DND-41 (cell line): ENCODE results near the gene ATP10A.

Source experiments
- ATAC-seq: fragments of 200-7000 bp; cut with Tn5 transposase; 3 replicates; pipeline ENCODE4 v1.9.1; 2021; ENCODE audit warnings: low read depth; ENCODE audit not compliant: insufficient read depth
- DNase-seq: peaks from one replicate; pipeline ENCODE4 v3.0.0-alpha.2; 2020
- H2AFZ ChIP-seq: 2 replicates; pipeline ENCODE4 v1.6.0; 2012; ENCODE audit warnings: low read depth, low read length
- H3K27ac ChIP-seq: 2 replicates; pipeline ENCODE4 v1.5.1; 2012; ENCODE audit warnings: low read length, inconsistent platforms
- H3K27me3 ChIP-seq: fragments of 200-600 bp; sonication (generic); 2 replicates; pipeline ENCODE4 v1.6.0; 2012; ENCODE audit warnings: low read length, mild to moderate bottlenecking, inconsistent platforms; ENCODE audit not compliant: insufficient read depth, poor library complexity
- H3K36me3 ChIP-seq: 2 replicates; pipeline ENCODE4 v1.5.1; 2012; ENCODE audit warnings: low read length, inconsistent platforms; ENCODE audit not compliant: insufficient read depth
- H3K4me1 ChIP-seq: 2 replicates; pipeline ENCODE4 v1.5.1; 2012; ENCODE audit warnings: mild to moderate bottlenecking, low read length; ENCODE audit not compliant: insufficient read depth
- H3K4me2 ChIP-seq: 2 replicates; pipeline ENCODE4 v1.6.0; 2012; ENCODE audit warnings: mild to moderate bottlenecking, moderate library complexity, low read length, inconsistent platforms; ENCODE audit not compliant: insufficient read depth
- H3K4me3 ChIP-seq, 2 experiments: fragments of 200-600 bp in 1 of 2; shearing (Covaris generic) in 1 of 2; 2 replicates each; pipeline ENCODE4 v1.5.1; 2012 to 2016; ENCODE audit warnings: inconsistent platforms in 2 of 2, low read length in 2 of 2, mild to moderate bottlenecking in 2 of 2, low read depth in 1 of 2, moderate library complexity in 1 of 2
- H3K79me2 ChIP-seq: 2 replicates; pipeline ENCODE4 v1.6.0; 2012; ENCODE audit warnings: low read length, inconsistent platforms; ENCODE audit not compliant: insufficient read depth
- H3K9ac ChIP-seq: 2 replicates; pipeline ENCODE4 v1.6.0; 2012; ENCODE audit warnings: low read depth, mild to moderate bottlenecking, inconsistent platforms, low read length, moderate library complexity
- H3K9me3 ChIP-seq: 2 replicates; pipeline ENCODE4 v1.5.1; 2012; ENCODE audit warnings: low read length, moderate library complexity, mild to moderate bottlenecking, inconsistent platforms; ENCODE audit not compliant: insufficient read depth, severe bottlenecking
- H4K20me1 ChIP-seq: 2 replicates; pipeline ENCODE4 v1.6.0; 2012; ENCODE audit warnings: low read length; ENCODE audit not compliant: insufficient read depth
- CTCF ChIP-seq: IDR thresholded peaks from 2 replicates; pipeline ENCODE4 v1.5.1; 2012; ENCODE audit warnings: borderline replicate concordance, low read length, moderate library complexity, mild to moderate bottlenecking; ENCODE audit not compliant: poor library complexity, severe bottlenecking; ENCODE audit errors: extremely low read depth
- EZH2 ChIP-seq: IDR thresholded peaks from 3 replicates; pipeline ENCODE4 v1.6.1; 2012; ENCODE audit warnings: borderline replicate concordance, low read depth, mild to moderate bottlenecking, moderate library complexity, low read length, inconsistent platforms; ENCODE audit not compliant: severe bottlenecking

The ATP10A gene

DNA sequence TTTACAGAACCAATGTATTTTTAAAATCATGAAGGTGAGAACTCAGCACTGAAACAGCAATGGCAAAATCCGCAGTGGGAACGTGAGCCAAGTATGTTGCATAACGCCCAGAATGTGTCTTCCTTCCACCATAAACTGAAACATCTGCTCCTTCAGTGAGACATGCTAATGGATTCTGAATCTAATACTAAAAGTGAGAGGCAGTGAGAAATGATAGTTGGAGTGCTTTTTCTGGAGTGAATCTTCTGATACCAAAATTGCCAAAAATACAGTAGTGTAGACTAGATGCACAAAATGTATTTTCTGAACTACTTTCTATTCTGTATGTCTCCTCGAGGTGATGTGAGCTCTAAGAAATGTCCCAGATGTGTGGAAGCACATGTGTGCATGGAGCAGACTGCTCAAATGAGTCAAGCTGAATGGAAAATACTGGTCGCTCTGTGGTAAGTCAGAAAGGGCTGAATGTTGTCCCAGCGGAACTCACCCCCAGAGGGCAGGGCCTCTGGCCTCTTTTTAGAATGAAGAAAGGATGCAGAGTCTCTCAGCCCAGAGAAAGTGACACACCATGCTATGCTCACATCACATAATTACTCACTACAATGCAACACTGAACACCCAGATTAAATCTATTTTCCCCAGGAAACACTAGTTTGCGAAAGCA is 73.0 kb downstream of the ATP10A start:
- no peak overlapping the region for H3K4me3 ChIP-seq
- H2AFZ ChIP-seq, result no peak overlapping the region
- H3K27ac ChIP-seq, result no peak overlapping the region
- H3K27me3 ChIP-seq, result no peaks in the 10 kb centered on the region
- DNase-seq, result no peak
- no peaks in the 10 kb centered on the region for H3K79me2 ChIP-seq
- no peaks in the 10 kb centered on the region for H3K9me3 ChIP-seq
- no peak overlapping the region for H3K9ac ChIP-seq
- no peaks in the 10 kb centered on the region for H3K36me3 ChIP-seq
- no peak for TF ChIP-seq EZH2
- TF ChIP-seq CTCF, result no peak
- H3K4me2 ChIP-seq, result no peak overlapping the region
- no peaks in the 10 kb centered on the region for H3K4me1 ChIP-seq
- no peak for ATAC-seq
- H4K20me1 ChIP-seq, result no peaks in the 10 kb centered on the region

DNA sequence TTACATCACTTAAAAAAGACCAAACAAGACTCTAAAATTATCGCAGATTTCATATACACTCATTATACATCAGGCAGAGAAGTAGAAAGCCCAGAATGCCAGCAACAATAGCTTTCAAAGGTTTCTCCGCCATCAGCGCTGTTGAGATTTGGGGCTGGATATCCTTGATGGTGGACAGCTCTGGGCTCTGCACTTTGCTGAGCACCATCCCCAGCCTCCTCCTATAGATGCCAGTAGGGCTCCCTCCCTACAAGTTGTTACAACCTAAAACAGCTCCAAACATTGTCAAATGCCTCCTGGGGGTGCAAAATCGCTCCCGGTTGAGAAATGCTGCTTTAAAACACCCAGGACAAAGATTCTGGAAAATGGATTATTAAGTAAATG is 73.5 kb downstream of the ATP10A start:
- DNase-seq, result no peak
- Histone ChIP-seq H3K36me3 (no peaks in the 10 kb centered on the region), H4K20me1 (no peaks in the 10 kb centered on the region), H3K4me3 (no peak overlapping the region), H3K4me1 (no peaks in the 10 kb centered on the region), H3K79me2 (no peaks in the 10 kb centered on the region), H3K9ac (no peak overlapping the region), H3K4me2 (no peak overlapping the region), H2AFZ (no peak overlapping the region), H3K9me3 (no peaks in the 10 kb centered on the region), H3K27me3 (no peaks in the 10 kb centered on the region), H3K27ac (no peak overlapping the region)
- no peak for ATAC-seq
- TF ChIP-seq CTCF (no peak), EZH2 (no peak)

DNA sequence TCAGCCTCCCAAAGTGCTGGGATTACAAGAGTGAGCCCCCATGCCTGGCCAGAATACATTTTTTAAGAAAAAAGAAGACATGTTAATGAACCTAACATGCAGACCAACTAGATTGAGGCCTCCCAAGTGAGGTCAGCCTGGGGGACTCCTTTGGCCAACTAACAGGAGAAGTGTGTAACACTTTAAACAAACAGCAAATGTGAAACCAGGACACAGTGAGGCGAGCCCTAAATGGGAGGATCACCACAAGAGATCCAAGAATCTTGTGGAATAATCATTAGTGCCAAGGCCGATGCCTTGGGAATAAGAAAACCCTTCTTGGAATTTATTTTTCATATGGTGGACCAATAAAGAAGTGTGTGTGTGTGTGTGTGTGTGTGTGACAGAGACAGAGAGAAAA is 73.9 kb downstream of the ATP10A start:
- Histone ChIP-seq H2AFZ (no peak overlapping the region), H3K9ac (no peak overlapping the region), H3K9me3 (no peaks in the 10 kb centered on the region), H3K36me3 (no peaks in the 10 kb centered on the region), H3K27ac (no peak overlapping the region), H3K4me2 (no peak overlapping the region), H3K79me2 (no peaks in the 10 kb centered on the region), H4K20me1 (no peaks in the 10 kb centered on the region), H3K4me3 (no peak overlapping the region), H3K4me1 (no peaks in the 10 kb centered on the region), H3K27me3 (no peaks in the 10 kb centered on the region)
- TF ChIP-seq EZH2, result no peak
- no peak for TF ChIP-seq CTCF
- DNase-seq, result no peak
- no peak for ATAC-seq
